Astrocyte (in vitro differentiated cells and primary cell): ENCODE data around the gene PBX1.

ENCODE experiments used
- CTCF ChIP-seq: IDR thresholded peaks from 2 replicates; pipeline ENCODE4 v1.5.1; 2011; ENCODE audit warnings: low read depth, mild to moderate bottlenecking, inconsistent platforms, low read length, moderate library complexity; ENCODE audit not compliant: insufficient read depth
- EZH2 ChIP-seq: IDR thresholded peaks from 2 replicates; pipeline ENCODE4 v1.6.1; 2012; ENCODE audit warnings: mild to moderate bottlenecking, low read length, inconsistent platforms; ENCODE audit not compliant: insufficient read depth

GRCh38 chr1:164783778-164784555 lies 225.0 kb downstream of the PBX1 start:
- no peak for TF ChIP-seq EZH2
- no peak for TF ChIP-seq CTCF
